GM12801 (cell line): ENCODE data around the gene SSR2.

Experiments used
- TF ChIP-seq, protein P1 (sequence below): IDR thresholded peaks from one replicate; pipeline ENCODE4 v1.5.1; 2011; ENCODE audit warnings: control low read depth; ENCODE audit not compliant: insufficient read length; ENCODE audit errors: extremely low read depth

The SSR2 gene

DNA sequence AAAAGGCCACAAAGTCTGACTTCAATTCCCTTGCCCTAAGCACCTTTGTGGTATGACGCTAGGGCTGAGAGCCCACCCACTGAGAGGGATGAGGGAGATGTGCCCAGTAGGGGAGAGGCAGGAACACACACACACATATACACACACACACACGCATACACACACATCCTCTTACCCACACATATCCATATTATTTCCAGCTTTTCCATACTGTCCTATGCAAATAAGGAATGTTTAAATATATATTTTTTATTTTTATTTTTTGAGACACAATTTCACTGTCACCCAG is 43.2 kb upstream of the SSR2 start:
- TF ChIP-seq, protein P1, sequence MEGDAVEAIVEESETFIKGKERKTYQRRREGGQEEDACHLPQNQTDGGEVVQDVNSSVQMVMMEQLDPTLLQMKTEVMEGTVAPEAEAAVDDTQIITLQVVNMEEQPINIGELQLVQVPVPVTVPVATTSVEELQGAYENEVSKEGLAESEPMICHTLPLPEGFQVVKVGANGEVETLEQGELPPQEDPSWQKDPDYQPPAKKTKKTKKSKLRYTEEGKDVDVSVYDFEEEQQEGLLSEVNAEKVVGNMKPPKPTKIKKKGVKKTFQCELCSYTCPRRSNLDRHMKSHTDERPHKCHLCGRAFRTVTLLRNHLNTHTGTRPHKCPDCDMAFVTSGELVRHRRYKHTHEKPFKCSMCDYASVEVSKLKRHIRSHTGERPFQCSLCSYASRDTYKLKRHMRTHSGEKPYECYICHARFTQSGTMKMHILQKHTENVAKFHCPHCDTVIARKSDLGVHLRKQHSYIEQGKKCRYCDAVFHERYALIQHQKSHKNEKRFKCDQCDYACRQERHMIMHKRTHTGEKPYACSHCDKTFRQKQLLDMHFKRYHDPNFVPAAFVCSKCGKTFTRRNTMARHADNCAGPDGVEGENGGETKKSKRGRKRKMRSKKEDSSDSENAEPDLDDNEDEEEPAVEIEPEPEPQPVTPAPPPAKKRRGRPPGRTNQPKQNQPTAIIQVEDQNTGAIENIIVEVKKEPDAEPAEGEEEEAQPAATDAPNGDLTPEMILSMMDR, result no peak

DNA sequence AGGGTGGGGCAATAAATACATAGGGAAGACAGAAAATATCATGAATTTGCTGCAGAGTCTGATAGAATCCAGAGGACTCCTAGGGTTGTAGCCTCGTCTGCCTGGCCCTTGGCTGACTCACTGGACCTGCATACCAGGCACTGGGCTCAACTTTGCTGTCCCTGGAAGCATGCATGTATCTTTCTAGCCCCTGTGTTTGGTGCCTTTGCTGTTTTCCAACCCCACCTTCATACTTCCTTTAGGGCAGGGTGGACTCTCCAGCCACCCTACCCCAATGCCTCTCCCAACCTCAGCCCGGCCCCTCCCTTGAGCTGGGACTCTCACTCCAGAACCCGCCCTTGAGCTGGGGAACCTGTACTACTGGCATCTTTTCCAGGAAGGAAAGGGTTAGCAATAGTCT is 41.4 kb upstream of the SSR2 start:
- TF ChIP-seq, protein P1, result no peak

DNA sequence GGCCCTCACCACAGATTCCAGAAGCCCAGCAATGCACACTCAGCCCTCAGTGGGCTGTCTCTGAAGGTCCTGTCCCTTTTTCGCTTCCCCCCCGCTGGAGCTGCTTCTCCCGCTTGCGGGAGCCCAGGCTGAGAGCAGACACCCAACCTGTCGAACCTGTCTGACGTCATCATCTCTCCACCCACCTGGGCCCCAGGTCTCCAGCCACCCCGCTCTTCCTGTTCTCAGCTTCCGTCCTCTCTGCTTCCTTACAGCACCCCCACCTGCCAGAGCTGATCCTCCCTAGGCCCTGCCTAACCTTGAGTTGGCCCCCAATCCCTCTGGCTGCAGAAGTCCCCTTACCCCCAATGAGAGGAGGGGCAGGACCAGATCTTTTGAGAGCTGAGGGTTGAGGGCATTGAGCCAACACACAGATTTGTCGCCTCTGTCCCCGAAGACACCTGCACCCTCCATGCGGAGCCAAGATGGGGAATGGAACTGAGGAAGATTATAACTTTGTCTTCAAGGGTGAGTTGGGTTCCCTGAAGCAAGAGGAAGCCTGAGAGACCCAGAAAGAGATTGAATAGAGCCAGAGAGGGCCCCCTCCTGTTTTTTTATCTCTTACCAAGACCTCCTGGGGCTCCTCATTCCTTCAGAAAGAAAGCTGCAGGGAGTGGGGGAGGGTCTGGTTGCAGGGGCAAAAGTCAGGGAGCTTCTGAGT is 40.3 kb upstream of the SSR2 start, which contains the start of gene RAB25:
Gene RAB25, plus strand, starts transcription at position 224 of the 700 bp plus-strand sequence. Its CDS starts 241 bp downstream, at position 465.
- TF ChIP-seq, protein P1, result no peak

DNA sequence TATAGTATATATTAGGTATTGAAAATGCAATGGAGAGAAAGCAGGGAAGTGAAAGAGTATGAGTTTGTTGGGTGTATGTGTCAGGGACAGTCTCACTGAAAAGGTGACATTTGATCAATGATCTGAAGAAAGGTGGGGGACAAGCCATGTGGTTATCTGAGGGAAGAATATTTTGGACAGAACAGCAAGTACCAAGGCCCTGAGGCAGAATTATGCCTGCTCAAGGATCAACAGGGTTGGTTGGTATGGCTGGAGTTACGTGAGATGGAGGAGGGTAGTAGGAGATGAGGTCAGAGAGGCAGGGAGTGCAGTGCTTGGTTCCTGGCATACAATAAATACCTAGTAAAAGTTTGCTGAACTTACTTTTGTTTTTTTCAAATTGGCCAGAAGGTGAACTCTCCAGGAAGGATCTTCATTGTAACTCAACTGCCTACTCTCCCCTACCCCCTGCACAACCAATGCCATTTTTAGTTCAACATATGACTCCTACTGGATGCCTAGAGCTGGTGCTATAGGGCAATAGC is 35.6 kb upstream of the SSR2 start:
- TF ChIP-seq, protein P1, result no peak

DNA sequence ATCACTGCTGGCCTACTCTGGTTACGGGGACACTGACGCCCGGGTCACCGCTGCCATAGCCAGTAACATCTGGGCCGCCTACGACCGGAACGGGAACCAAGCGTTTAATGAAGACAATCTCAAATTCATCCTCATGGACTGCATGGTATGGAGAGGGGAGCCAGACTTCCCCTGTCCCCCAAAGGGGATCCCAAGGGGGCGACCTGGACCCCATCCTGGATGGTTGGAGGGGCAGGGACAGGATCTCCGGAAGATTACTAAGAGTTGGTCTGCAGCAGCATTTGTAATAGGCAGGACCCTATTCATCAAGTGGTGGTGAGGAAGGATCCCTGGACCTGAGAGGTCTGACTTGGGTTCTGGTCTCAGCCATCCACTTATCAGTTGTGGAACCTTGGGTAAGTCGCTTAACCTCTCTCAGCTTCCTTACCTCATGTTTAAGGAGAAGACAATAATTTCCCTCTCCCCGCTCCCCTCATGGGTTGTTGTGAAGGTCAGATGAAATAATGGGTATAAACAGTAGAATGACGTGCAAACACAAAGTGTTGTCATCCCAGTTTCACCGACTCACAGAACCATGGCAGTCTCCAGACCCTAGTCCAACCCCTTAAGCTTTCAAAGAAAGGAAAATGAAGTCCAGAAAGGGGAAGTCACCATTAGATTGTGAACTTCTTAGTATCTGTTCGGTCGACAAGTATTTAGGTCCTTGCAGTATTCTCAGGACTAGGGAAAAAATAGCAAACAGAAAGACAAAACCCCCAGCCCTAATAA is 34.7 kb upstream of the SSR2 start:
- TF ChIP-seq, protein P1, result no peak

DNA sequence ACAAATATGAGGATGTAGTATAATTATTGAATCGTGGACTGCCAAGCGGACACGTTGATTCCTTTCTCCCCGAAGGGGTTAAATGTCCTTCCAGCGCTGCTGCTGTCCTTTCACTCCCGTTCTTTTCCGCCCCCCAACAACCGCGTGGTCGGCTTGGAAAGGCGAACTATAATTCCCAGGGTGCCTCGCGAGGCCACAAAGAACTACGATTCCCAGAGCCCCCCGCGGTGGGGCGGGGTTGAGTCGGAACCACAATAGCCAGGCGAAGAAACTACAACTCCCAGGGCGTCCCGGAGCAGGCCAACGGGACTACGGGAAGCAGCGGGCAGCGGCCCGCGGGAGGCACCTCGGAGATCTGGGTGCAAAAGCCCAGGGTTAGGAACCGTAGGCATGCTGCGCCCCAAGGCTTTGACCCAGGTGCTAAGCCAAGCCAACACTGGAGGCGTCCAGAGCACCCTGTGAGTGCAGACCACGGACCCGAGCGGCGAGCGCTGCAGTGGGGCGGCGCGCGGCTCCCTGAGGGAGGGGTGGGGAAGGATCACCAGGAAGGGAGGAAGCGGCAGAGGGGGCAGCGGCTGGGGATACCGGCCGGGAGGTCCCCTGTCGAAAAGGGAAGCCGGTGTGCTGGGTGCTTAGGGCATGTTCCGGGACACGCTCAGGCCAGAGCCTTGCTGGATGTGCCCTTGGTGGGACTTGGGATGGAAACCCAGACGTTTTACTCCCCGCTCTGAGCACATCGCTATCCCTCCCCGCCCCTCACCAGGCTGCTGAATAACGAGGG is 33.9 kb upstream of the SSR2 start, which contains the start of gene LAMTOR2:
Gene LAMTOR2, plus strand, starts transcription at position 283 of the 781 bp plus-strand sequence. Its CDS starts 108 bp downstream, at position 391.
- TF ChIP-seq, protein P1, result no peak

DNA sequence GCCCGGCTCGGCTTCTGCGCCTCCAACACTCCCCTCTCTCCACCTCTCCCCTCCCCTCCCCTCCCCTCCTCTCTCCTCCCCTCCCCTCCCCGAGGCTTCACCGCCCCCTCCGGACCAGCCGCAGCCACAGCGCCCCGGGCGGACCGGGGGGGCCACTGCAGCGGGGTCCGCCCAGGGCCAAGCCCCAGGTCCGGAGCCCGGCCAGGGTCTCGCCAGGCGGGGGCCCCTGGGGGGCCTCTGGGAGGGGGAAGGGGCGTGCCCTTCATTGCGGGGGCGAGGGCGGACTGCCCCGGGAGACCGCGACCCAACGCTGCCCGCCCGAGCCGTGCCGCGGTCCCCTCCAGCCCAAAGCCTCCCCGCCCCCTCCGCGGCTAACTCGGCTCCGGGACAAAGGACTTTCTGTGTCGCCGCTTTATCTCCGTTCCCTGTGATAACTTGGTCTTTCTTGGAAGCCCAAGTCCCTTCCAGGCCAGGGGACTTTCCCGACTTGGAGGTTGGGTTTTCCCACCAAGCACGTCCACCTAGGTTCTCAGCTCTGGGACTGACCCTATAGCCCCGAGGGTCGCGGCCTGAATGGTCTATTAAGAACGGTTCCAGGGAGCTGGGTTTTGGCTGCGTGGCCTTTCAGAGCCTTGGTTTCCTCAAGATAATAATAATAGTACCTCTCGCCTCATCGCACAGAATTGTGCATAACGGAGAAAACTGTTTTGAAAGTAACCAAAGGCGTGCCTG is 33.2 kb upstream of the SSR2 start, which contains the start of gene UBQLN4:
Gene UBQLN4, minus strand, starts transcription at position 31 of the 732 bp plus-strand sequence. CDS start 97 bp downstream, outside the sequence.
- TF ChIP-seq, protein P1, result no peak
